ENCODE data around the gene ADH7.
"Not testable (repeated sequence)": the region's sequence is repeated elsewhere in the genome, so short reads cannot be mapped to it uniquely, and the experiment has no call there.

ADH7 gene

DNA sequence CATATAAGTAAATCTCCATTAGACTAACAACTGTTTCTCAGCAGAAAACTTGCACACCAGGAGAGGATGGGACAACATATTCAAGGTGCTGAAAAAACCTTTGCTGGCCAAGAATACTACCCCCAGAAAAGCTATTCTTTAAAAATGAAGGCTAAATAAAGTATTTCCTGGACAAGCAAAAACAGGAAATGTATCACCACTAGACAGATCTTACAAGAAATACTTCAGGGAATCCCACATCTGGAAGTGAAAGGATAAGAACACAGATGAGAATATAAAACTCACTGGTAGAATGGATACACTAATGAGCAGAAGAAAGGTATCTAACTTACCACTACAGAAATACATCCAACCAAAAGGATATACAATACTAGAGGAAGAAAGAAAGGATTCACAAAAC lies 55.6 kb downstream of the ADH7 start:
- DNase-seq (ENCODE audit: low spot score): no peak

DNA sequence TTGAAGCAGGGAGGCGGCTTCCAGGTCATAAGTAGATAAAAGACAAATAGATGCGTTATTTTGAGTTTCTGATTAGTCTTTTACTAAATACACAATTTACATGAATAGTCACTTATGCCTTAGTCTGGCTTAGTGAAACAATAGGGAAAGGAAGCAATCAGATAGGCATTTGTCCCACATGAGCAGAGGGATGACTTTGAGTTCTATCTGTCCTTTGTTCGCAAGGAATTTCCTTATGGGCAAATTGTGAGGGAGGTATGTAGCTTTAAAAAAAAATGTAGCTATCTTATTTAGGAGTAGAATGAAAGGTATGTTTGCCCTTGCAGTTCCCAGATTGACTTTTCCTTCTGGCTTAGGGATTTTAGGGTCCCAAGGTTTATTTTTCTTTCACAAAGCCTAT lies 56.3 kb downstream of the ADH7 start:
- DNase-seq (ENCODE audit: low spot score): no peak

DNA sequence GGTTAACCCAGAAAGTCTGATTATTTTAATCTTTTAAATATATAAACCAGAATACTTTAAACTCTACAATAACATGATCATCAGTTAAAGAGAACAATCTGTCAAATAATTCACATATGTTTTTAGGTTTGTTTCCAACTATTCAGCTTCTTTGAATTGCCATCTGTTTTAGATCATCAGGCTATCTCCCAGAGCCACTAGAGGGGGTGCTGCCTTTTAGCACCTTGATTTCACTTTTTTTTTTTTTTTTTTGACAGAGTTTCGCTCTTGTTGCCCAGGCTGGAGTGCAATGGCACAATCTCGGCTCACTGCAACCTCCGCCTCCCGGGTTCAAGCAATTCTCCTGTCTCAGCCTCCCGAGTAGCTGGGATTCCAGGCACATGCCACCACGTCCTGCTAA lies 57.8 kb downstream of the ADH7 start:
- not testable (repeated sequence) for DNase-seq (ENCODE audit: low spot score)

DNA sequence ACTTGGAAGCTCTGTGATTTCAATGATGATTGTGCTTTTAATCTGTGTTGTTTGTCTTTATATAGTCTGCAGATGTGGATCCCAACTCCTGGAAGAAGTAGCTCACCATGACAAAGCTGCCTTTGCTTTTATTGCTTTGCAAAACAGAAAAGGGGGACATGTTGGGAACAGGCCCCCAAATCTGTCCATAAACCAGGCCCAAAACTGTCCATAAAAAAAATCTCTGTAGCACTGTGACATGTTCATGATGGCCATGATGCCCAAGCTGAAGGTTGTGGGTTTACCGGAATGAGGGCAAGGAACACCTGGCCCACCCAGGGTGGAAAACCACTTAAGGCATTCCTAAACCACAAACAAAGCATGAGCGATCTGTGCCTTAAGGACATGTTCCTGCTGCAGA lies 62.7 kb downstream of the ADH7 start:
- not testable (repeated sequence) for DNase-seq (ENCODE audit: low spot score)

DNA sequence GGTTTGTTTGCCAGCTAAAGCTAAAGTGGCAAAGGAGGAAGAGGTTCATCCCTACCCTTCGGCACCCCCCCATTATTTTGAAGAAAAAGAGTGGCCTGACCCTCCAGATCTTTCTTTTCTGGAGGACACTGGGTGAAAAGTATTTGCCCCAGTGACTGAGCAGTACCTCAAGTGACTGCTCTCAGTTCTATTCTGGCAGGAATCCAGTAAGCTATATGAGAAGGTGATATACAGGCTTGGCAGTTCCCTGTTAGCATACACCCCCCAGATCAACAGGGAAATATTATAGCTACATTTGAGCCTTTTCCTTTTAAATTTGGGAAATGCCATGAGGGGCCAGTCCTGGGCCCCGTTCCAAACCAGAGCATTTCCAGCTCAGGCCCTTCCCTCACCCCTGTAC lies 67.3 kb downstream of the ADH7 start:
- not testable (repeated sequence) for DNase-seq (ENCODE audit: low spot score)

DNA sequence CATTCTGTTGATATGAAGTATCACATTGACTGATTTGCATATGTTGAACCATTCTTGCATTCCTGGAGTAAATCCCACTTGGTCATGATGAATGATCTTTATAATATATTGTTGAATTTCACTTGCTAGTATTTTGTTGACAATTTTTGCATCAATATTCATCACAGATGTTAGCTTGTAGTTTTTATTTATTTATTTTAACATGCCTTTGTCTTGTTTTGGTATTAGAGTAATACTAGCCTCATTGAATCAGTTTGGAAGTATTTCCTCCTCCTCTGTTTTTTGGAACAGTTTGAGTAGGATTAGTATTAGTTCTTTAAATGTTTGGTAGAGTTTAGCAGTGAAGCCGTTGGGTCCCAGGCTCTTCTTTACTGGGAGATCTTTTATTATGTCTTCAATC lies 68.7 kb downstream of the ADH7 start:
- DNase-seq (ENCODE audit: low spot score): no peak

DNA sequence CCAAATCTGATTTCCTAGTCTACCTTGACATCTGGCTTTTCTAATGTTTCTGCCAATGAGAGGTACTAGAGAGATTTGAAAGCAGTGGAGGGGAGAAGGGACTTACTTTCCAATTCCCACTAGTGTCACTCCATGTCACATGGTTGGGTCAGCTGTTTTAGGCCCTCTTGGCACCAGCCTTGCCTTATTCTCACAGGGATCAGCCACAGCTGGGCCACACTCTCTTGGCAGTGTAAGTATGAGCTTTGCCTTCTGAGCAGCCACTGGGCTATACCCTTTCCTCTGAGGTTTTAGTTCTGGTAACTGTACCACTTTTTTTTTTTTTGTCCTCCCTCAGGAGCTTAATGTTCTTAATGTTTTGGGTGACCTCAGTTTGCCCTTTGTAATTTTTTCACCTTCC lies 72.4 kb downstream of the ADH7 start:
- DNase-seq (ENCODE audit: low spot score): no peak
